Endothelial cell of umbilical vein (primary cell): ENCODE measurements around the gene GABRA5.

Experiments used
- CTCF ChIP-seq, 2 donors: IDR thresholded peaks; 1 replicate in 1 of 2; 2 replicates in 1 of 2; pipeline ENCODE4 v1.5.1; 2011; ENCODE audit warnings: low read length in 2 of 2, mild to moderate bottlenecking in 2 of 2, moderate library complexity in 2 of 2, control low read depth in 1 of 2, inconsistent platforms in 1 of 2, low read depth in 1 of 2; ENCODE audit not compliant: insufficient read depth in 1 of 2; ENCODE audit errors: extremely low read depth in 1 of 2
- EZH2 ChIP-seq: IDR thresholded peaks from 2 replicates; pipeline ENCODE4 v1.6.1; 2012; ENCODE audit warnings: borderline replicate concordance, low read depth, mild to moderate bottlenecking, moderate library complexity, low read length, inconsistent platforms; ENCODE audit not compliant: severe bottlenecking
- GATA2 ChIP-seq: IDR thresholded peaks from 2 replicates; pipeline ENCODE4 v1.7.0; 2011; ENCODE audit warnings: low read depth, mild to moderate bottlenecking, moderate library complexity, mixed read lengths, low read length; ENCODE audit not compliant: insufficient read length, insufficient read depth
- JUN ChIP-seq: IDR thresholded peaks from 2 replicates; pipeline ENCODE4 v1.6.1; 2011; ENCODE audit warnings: borderline replicate concordance, low read depth; ENCODE audit not compliant: insufficient read length, insufficient read depth
- MYC ChIP-seq: IDR thresholded peaks from one replicate; pipeline ENCODE4 v1.6.1; 2011; ENCODE audit warnings: mild to moderate bottlenecking, low read depth, low read length
- POLR2A ChIP-seq: IDR thresholded peaks from 2 replicates; pipeline ENCODE4 v1.6.1; 2012; ENCODE audit warnings: low read depth, mild to moderate bottlenecking, control low read depth, low read length
- POLR2AphosphoS5 ChIP-seq: IDR thresholded peaks from 2 replicates; pipeline ENCODE4 v1.6.1; 2012; ENCODE audit warnings: low read depth, mild to moderate bottlenecking, control low read depth, low read length, moderate library complexity; ENCODE audit not compliant: insufficient read depth
- TF ChIP-seq, protein P1 (sequence below): IDR thresholded peaks from 2 replicates; pipeline ENCODE4 v1.6.1; 2011; ENCODE audit not compliant: insufficient read depth, insufficient read length

DNA sequence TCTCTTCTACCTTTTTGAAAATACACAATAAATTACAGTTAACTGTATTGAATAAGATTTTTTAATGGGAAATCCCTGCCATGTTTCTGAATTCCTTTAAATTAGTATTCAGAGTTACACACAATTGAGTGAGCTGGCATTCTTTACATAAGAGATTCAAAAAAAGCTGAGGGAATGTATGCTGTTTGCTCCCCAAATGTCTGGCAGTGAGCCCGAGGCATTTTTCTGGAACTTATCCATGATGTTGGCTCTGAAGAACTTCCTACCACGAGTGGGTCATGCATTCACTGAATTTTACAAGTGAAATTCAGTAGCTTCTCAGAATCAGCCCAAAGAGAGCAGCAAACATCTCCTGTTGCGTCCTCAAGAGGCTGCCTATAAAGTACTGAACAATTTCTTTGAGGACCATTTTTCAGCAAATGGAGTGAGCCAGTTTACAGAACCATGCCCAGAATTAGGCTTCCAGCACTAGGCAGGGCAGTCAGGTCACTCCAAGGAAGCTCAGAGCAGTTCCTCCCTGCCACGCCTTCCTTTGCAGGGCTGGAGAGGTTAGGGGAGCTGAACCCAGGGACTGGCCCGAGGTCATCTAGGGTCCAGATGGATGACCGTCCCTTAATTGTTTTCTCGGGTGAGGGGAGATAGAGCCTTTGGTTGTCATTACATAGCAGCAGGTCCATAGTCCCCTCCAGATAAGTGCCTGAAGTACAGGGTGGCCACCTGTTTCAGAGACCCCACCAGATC lies 21.2 kb downstream of the GABRA5 start:
- TF ChIP-seq EZH2 (no peak), POLR2AphosphoS5 (no peak), CTCF (IDR thresholded peaks at IDR 0.05; ENCODE audit: extremely low read depth in 1 of 2, insufficient read depth in 1 of 2, low read depth in 1 of 2, low read length in 2 of 2) (no peak), POLR2A (no peak), MYC (no peak), JUN (no peak), GATA2 (no peak)
- TF ChIP-seq, protein P1, sequence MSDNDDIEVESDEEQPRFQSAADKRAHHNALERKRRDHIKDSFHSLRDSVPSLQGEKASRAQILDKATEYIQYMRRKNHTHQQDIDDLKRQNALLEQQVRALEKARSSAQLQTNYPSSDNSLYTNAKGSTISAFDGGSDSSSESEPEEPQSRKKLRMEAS, result no peak
